IPS-NIHi11 (cell line): ENCODE data around the gene VIPR2.

Source experiments
- DNase-seq: peaks from one replicate; pipeline ENCODE4 v3.0.0; 2012; ENCODE audit warnings: mixed read lengths, low spot score

VIPR2 gene

GRCh38 chr7:159119851-159120539 lies 24.7 kb downstream of the VIPR2 start:
- no peak for DNase-seq

DNA sequence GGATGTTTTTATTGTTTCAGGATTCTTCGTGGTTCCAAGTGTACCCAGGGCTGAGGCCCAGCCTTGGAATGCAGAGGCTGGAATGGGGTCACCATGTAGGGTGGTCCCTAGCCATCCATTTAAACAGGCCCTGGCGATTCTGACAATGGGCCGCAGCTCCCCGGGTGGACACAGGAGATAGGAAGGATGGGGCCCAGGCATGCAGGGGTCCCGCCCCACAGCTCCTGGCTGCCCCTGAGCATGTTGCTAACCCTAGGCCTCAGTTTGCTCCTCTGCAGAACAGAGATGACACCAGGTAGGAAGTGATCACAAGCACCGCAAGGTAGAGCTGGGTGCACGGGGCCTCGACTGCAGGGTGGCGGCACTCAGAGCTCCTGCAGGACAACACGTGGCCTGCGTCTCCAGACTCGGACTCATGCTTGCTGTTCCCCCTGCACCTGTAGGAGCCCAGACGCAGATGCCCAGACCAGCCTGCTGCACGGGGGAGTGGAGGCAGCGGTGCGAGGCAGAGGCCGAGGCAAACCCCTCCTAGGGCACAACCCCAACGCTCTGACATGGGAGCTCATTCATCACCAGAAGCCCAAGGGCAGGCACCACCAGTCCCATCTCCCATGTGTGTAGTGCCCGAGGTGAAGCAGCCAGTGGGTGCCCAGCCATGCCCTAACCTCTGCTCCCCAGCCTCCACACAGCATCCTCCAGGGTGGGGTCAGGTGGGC lies 25.5 kb downstream of the VIPR2 start:
- no peak for DNase-seq

GRCh38 chr7:159118623-159119022 lies 26.0 kb downstream of the VIPR2 start:
- no peak for DNase-seq

DNA sequence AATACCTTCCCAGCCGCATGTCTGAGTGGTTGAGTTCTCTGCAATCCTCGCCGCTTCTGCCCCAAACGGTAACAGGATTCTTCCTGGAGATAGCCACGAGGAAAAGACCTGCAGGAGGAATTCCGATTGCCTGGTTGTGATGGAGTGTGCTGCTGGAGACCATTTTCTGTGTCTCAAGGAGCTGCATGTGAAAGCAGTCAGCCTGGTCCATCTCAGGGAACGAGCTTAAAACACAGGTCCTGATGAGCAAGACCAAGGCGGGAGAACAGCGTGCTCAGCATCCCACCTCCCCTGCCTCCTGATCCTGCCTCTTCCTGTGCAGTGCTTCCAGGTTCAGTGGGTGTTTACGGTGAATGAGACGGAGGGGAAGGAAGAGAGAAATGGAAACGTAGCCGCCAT lies 26.5 kb downstream of the VIPR2 start:
- no peak for DNase-seq

GRCh38 chr7:159117366-159118196 lies 27.1 kb downstream of the VIPR2 start:
- no peak for DNase-seq

DNA sequence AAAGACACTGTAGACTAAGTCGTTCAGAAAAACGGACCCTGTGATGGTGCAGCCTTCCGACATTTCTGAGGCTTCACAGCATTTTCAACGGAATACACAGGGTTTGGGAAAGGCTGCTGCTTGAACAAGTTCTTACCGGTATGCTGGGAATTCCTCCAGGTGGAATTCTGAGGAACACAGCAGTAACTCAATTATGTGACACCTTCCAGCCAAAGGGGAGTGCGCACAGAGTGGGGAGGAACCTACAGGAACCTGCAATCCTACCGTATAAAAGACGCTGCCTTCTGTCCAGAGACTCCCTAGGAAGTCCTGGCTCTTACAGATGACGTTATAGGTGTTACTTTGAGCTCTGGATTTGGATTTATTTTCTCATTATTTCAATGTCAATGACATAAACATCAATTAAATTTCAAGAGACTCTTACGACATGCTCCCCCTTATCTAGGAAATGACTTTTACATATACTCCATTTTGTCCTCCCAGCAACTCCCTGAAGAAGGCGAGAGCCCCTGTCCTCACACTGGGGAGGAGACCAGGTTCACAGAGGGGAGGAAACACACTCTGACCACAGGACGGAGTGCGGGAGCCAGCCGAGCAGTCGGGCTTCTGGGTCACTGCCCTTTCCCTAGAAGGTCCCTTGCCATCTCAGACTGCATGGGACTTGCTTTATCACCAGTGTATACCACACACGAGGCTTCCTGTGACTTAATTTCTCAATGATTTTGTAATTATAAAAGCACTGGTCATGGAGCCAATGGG lies 27.9 kb downstream of the VIPR2 start:
- DNase-seq, result no peak

DNA sequence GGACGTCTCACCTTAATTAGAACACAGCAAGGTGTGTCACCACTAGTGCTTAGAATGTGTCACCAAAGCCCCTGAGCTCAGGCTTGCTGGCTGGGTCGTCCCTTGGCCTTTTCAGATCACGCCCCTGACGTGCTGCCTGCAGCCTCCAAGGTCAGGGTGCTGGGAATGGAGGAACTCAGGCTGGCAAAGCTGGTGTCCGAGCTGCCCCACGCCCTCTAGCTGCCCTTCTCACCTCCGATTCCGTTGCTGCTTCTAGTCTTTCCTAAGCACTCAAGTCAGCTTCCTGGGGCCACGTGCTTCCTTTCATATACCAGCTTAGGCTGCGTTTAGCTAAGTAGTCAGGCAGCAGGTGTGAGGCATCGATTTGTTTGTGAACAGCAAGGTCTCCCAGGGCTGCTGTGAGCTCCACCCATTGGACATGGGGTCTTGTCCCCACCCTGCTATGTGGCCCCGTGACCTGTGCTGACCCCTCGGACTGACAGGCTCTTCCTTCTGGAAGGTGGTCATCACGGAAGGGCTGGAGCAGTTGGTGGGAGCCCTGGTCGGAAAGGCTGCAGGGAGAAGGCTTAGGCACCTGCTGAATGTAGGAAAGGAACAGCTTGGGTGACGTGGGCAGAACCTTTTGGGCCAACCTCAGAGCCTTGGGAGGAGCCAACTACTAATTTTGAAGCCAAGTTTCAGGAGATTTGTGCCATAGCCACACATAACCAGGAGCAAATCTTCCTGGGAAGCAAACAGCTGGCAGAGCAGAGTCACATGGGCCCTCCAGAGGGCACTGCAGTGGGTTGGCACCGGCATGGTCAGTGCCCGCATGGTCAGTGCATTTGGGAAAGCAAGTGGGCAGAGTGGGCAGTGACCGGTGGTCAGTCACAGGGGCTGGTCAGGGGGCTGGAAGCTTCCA lies 28.8 kb downstream of the VIPR2 start:
- DNase-seq, result no peak

DNA sequence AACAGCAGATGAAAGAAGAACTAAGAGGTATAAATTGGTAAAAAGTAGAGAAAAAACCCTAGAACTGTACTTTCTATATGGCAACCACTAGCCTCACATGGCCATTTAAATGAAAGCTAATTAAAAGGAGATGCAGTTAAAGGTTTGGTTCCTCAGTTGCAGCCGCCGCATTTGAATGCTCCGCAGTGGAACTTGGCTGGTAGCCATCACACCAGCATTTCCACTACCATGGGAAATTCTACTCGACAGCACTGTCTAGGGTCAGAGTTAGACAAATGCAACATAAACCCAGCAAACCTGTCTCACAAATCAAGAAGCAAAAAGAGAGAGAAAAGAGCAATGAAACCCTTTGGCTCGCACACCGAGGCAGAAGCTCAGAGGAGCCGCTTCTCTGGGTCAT lies 29.7 kb downstream of the VIPR2 start:
- no peak for DNase-seq

- DNase-seq, result no peak
Measured at GRCh38 chr7:159114096-159114495, 30.6 kb downstream of the VIPR2 start.

- DNase-seq, result no peak
Measured at GRCh38 chr7:159113056-159113455, 31.6 kb downstream of the VIPR2 start.

DNA sequence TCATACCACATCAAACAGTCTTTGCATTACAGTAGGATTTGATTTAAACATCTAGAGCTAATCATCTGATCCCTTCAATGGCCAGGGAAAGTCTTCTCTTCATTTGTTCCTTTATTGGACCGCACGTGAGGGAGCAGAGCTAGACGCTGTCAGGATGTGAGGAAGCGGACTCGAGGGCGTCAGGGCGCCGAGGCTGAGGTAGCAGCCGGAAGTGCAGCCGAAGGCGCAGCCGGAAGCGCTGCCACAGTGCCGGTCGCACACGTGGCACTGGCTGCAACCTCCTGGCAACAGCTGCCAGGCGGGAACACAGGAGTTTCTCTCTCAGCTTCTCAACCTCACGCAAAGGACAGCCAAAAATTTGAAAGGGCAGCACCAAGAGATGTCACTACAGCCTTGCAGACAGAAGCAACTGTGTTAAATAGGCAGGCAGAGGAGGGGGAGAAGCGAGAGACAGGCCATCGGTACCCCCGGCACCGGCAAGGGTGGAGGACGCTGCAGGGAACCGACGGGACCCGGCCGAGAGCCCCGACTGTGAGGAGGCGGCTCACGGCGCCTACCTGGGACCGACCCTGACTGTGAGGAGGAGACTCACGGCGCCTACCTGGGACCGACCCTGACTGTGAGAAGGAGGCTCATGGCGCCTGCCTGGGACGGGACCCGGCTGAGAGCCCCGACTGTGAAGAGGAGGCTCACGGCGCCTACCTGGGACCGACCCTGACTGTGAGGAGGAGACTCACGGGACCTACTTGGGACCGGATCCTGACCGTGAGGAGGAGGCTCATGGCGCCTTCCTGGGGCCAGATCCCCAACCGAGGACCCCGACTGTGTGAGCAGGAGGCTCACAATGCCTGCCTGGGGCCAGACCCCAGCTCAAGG lies 32.3 kb downstream of the VIPR2 start:
- no peak for DNase-seq

DNA sequence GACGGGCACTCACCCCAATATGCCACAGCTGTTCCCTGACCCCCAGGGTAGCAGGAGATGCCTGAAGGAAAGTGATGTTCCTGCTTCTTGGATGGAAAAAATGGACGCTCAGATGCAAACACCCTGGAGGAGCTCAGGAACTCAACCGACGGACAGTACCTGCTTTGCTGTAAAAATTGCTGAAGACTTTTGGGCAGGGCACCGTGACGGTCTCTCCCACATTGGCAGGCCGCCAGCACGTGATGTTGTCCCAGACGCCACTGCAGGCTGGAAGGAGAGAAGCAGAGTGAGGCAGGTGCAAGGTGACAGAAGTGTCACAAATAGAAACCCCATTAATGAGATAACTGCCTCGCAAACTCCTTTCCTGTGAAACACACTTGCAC lies 35.0 kb downstream of the VIPR2 start:
- no peak for DNase-seq

- DNase-seq, result no peak
Measured at GRCh38 chr7:159108941-159109652, 35.6 kb downstream of the VIPR2 start.

GRCh38 chr7:159108491-159108890 lies 36.2 kb downstream of the VIPR2 start:
- DNase-seq, result no peak

DNA sequence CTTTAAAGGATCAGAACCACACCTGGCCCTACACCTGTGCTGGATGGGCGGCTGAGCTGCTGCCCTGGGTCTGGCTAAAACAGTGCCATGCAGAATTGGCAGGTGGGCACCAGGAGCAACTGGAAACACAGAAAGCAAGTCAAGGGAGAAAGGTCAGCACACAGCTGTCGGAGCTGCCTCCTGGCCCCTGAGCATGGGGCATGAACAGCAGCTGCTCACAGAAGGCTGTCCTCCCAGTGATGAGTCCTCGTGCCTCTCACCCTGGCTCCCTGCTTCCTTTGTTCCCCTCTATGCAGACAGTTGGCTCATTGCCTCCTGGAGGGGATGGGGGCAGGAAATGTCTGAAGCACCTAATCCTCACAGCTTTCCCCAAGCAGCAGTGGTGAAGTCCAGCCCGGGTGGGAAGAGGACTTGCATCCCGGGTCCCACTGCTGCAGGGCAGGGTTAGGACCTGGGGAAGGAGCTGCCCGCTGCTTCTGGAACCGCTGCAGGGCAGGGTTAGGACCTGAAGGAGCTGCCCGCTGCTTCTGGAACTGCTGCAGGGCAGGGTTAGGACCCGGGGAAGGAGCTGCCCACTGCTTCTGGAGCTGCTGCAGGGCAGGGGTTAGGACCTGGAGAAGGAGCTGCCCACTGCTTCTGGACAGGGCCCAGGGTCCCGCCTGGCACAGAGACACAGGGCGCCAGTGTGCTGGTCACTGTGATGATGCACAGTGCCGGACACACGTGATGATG lies 37.3 kb downstream of the VIPR2 start:
- no peak for DNase-seq

- peak; percentile 56 for DNase-seq
Measured at GRCh38 chr7:159105832-159106811, 38.5 kb downstream of the VIPR2 start.

DNA sequence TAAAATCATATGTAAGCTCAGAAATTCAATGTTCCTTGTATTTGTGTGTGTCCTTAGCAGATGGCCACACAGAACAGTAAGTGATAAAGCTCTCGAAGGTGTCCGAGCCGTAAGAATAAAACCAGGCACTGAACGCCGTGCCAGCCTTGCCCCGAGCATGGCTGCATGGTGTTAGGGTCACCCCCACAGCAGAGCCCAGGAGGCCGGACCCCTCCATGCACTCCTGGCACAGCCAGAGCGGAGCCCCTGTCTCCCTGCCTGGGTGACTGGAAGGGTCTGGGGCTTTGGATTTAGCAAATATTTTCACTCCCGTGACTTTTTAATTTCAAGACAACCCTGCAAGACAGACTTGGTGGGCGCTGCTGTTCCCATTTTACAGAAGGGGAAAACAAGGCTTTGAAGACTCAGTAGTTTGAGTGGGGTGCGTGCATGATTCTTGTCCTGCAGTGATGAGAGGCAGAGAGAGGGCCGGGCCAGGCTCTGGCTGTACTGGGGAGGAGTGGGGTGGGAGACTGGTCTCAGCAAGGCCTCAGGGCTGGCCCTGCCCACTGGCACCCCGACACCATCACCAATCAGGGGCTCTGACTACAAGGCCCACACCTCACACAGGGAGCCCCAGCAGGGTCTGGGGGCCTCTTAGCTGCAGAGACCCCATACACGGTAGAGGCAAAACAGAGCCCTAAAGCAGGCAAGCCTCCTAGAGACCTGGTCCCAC lies 39.4 kb downstream of the VIPR2 start:
- no peak for DNase-seq
